Cortex of kidney (tissue), 1 donor: Measurements from ENCODE around the gene AFF4.

Source experiments
- DNase-seq: peaks from one replicate; lab custom pipeline; 2025; lab: John Stamatoyannopoulos, UW

AFF4 gene

DNA sequence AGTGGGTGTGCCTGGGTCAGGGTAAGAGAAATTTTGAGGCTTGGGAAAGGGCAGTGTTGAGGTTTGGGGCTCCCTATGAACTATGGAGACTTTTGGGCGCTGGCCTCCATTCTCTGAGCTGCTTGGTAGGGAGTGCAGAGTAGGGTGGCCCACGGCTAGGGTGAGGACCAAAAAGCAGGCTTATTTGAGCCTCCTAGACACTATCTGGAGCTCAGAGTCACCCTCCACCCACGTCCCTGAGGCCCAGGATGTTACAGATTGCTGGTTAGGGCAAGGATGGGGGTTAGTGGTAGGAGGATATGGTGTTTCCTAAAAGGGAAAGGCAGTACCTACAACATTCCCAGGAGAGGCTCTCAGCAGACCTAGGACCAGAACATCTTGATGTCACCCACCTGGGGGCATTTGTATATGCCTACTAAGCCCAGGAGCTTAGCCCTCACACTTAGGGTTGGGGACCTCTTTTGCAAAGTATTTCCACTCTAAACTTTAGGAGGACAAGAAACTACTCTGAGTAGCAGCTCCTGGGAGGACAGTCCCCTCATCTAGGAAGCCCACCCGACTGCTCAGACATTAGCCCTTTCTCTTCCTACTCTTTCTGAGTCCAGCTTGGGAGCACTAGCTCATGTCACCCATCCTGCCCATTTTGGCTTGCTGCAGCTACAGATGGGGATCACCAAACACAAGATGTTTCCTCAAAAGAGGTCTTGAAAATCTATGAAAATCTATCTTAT lies 135.3 kb downstream of the AFF4 start:
- no peak for DNase-seq

DNA sequence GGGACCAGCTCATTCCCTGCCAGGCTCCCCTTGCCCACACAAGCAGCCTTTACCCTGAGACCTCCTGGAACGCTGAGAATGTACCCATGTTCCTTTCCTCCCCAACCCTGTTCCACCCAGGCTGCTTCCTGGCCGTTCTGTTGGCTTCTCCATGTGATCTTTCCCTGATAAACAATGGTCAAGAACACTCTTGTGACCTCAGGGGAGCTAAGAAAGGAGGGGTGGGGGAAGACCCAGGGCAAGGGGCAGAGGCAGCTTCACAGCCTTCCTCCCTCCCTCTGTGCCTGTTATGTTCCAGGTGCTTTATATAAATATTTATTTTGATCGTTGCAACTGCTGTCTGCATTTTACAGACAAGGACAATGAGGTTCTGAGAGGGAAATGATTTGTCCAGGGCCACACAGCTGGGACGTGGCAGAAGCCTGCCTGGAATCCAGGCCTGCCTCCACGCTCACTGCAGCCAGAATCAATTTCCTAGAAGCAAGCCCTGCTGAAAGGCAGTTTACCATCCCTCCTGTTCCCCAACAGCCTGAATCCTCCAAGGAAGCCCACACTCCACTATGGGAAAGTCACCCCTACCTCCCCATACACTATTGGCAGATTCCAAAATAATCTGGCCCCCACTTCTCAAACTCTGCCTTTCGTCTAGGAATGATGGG lies 136.9 kb downstream of the AFF4 start:
- DNase-seq = no peak

DNA sequence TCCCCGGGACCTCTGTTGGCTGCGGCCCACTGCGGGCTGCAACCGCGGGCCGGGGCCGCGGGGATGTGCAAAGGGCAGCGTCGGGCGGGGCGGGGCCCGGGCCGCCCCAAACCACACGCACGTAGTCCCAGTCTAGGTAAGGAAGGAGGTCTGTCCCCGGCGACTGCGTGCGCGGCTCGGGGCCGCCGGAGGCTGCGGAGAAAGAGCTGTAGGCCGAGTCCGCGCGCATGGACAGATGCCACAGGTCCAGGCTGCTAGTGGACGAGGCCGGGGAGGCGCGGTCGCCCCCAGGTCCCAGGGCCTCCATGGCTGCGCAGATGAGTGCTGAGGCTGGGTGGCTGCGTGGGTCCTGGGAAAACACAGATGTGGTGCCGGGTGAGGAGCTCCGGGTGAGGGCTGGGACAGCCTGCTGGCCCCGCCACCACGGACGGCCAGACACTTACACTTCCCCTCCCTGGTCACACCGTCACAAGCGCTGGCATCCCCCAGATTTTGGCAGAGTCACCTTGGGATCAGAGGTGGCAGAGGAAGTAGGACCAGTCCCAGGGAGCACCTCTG lies 137.5 kb downstream of the AFF4 start:
- DNase-seq = no peak
